ENCODE data around the gene PRDX6. TPM values are rescaled to one million over a fixed set of nuclear protein-coding genes. Genes with fewer than 3 reads are reported as not detected.

Gene PRDX6
- total RNA-seq, 1 experiment from 2014 or later, result 533 TPM

GRCh38 chr1:173469656-173470055 is 7.5 kb upstream of the PRDX6 start:
- H3K79me1 ChIP-seq (ENCODE audit: insufficient read depth, low read depth, low read length, poor library complexity, severe bottlenecking), result no peaks in the 10 kb centered on the region
- H3K79me2 ChIP-seq (ENCODE audit: insufficient read depth, low read length), result no peaks in the 10 kb centered on the region; the same call in 1 of the 2 replicates
- H2BK15ac ChIP-seq (ENCODE audit: low read depth, low read length), result no peak overlapping the region
- Mint-ChIP-seq H3K36me3 (ENCODE audit: insufficient read depth in 1 of 3, low read depth in 3 of 3) (peaks cover 56 to 85% (median 65%) of the 10 kb centered on the region in 3 experiments), H3K9me3 (peaks cover 51 to 58% of the 10 kb centered on the region in 2 experiments), H3K27me3 (ENCODE audit: low read depth) (no peaks in the 10 kb centered on the region), H3K4me1 (peaks cover 0 to 10% of the 10 kb centered on the region in 2 experiments; a peak in 2 of 4 replicates), H3K27ac (no peak overlapping the region), H3K4me3 (no peak overlapping the region)
- H3T11ph ChIP-seq (ENCODE audit: low read length), result no peak overlapping the region
- H4K8ac ChIP-seq (replicated peaks; ENCODE audit: insufficient read length, low read depth, low read length), result no peak overlapping the region
- no peak for TF ChIP-seq CTCF (conservative IDR thresholded peaks at IDR 0.05)
- H2AK5ac ChIP-seq (ENCODE audit: insufficient read length, low read length), result no peak overlapping the region
- no peak overlapping the region for H2BK20ac ChIP-seq (ENCODE audit: low read depth, low read length, poor library complexity, severe bottlenecking)
- no peak overlapping the region for H3K18ac ChIP-seq (ENCODE audit: insufficient read length, low read depth, low read length)
- H3K27me3 ChIP-seq (ENCODE audit: insufficient read depth, low read length), result no peaks in the 10 kb centered on the region
- no peak overlapping the region for H3K4me2 ChIP-seq (ENCODE audit: insufficient read depth, insufficient read length, low read length)
- no peak overlapping the region for H4K91ac ChIP-seq (ENCODE audit: insufficient read length, low read depth, low read length)
- H3K27ac ChIP-seq (ENCODE audit: insufficient read length, low read depth, low read length), result no peak overlapping the region
- no peak overlapping the region for H2BK120ac ChIP-seq (ENCODE audit: low read depth, low read length, poor library complexity, severe bottlenecking)
- peaks cover 8% of the 10 kb centered on the region for H3K9me3 ChIP-seq (ENCODE audit: control insufficient read depth, low read depth, low read length)
- no peak overlapping the region for H2BK12ac ChIP-seq (ENCODE audit: insufficient read length, low read depth, low read length)
- H3K14ac ChIP-seq (ENCODE audit: insufficient read depth, low read length), result no peak overlapping the region
- H3K56ac ChIP-seq (ENCODE audit: insufficient read length, low read depth, low read length), result no peak overlapping the region
- H3K4ac ChIP-seq (ENCODE audit: low read depth, low read length), result no peak overlapping the region
- no peak for DNase-seq
- H4K5ac ChIP-seq (ENCODE audit: insufficient read length, low read depth, low read length), result no peak overlapping the region
- H2BK5ac ChIP-seq (ENCODE audit: insufficient read length, low read length), result no peak overlapping the region
- H3K9ac ChIP-seq (ENCODE audit: extremely low read depth, insufficient read length, low read length), result no peak overlapping the region
- whole genome bisulfite sequencing (ENCODE audit: extremely low coverage, insufficient read length, low lambda C conversion rate), result no CpG with 5 or more reads among the region's 3 CpGs
- no peak overlapping the region for H3K23ac ChIP-seq (ENCODE audit: insufficient read length, low read depth, low read length)
- no peaks in the 10 kb centered on the region for H4K20me1 ChIP-seq (ENCODE audit: control insufficient read depth, insufficient read depth, insufficient read length)
- H3K23me2 ChIP-seq (ENCODE audit: insufficient read length, low read depth, low read length, poor library complexity, severe bottlenecking), result no peaks in the 10 kb centered on the region
- no peaks in the 10 kb centered on the region for H3K4me1 ChIP-seq (ENCODE audit: insufficient read depth, low read length)
- no peak overlapping the region for H2AFZ ChIP-seq (ENCODE audit: low read length)
